ENCODE data around the gene BANP. TPM values are rescaled to one million over a fixed set of nuclear protein-coding genes. Genes with fewer than 3 reads are reported as not detected.
"Not testable (repeated sequence)": the region's sequence is repeated elsewhere in the genome, so short reads cannot be mapped to it uniquely, and the experiment has no call there.

The BANP gene
- total RNA-seq, 1 donor from 2014 or later: 44.0 TPM

DNA sequence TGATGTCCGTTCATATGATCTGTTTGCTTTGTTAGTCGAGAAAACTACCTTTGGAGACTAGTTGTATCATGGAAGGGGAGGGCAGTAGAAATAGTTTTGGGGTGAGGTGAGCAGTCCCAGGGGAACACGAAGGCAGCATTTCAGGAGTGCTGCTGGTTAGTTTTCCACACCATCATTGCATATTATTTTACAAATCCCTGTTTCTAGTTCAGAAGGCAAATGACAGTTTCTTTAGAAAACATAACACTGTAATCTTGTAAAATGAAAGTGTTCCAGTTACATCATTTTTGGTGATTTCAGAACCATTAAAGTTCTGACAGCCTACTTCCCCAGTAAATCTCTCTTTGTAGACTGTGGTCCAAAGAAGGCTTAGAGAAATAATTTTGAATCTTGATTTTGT, 25.4 kb downstream of the BANP start:
- intact Hi-C loops (cut with DNase I): no loop called here
- Histone ChIP-seq H3K36me3 (peaks cover 0 to 16% of the 10 kb centered on the region in 2 donors), H3K27me3 (no peaks in the 10 kb centered on the region), H3K4me3 (no peak overlapping the region), H3K4me1 (no peaks in the 10 kb centered on the region), H3K9me3 (peaks cover 6% of the 10 kb centered on the region), H3K27ac (no peak overlapping the region)
- TF ChIP-seq POLR2AphosphoS5 (IDR thresholded peaks at IDR 0.05; ENCODE audit: insufficient read depth in 1 of 2, low read depth in 1 of 2) (no peak), POLR2A (IDR thresholded peaks at IDR 0.05) (no peak)
- TF ChIP-seq, protein P1, sequence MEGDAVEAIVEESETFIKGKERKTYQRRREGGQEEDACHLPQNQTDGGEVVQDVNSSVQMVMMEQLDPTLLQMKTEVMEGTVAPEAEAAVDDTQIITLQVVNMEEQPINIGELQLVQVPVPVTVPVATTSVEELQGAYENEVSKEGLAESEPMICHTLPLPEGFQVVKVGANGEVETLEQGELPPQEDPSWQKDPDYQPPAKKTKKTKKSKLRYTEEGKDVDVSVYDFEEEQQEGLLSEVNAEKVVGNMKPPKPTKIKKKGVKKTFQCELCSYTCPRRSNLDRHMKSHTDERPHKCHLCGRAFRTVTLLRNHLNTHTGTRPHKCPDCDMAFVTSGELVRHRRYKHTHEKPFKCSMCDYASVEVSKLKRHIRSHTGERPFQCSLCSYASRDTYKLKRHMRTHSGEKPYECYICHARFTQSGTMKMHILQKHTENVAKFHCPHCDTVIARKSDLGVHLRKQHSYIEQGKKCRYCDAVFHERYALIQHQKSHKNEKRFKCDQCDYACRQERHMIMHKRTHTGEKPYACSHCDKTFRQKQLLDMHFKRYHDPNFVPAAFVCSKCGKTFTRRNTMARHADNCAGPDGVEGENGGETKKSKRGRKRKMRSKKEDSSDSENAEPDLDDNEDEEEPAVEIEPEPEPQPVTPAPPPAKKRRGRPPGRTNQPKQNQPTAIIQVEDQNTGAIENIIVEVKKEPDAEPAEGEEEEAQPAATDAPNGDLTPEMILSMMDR (IDR thresholded peaks at IDR 0.05): no peak
- no peak for DNase-seq (ENCODE audit: extremely low spot score in 2 of 2)

DNA sequence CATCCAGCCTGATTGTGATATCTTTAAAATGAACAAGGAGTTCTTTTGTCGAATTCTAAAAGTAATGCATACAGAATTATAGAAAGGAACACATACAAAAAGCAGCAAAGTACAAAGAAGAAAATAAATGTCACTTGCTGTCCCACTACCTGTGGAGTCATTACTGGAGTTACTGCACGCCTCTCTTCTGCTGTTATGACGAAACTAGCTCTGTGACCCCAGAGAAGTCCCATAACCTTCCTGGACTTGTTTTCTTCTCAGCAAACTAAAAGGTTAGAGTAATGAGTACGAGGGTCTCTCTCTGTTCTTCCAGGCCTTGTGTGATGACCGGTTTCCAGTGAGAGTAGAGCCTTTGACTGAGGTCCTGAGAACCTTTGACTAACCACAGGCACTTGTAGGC, 26.9 kb downstream of the BANP start:
- no peak for DNase-seq (ENCODE audit: extremely low spot score in 2 of 2)
- Histone ChIP-seq H3K4me1 (no peaks in the 10 kb centered on the region), H3K27ac (no peak overlapping the region), H3K36me3 (peaks cover 0 to 20% of the 10 kb centered on the region in 2 donors), H3K9me3 (no peaks in the 10 kb centered on the region), H3K27me3 (no peaks in the 10 kb centered on the region), H3K4me3 (no peak overlapping the region)
- intact Hi-C loops (cut with DNase I): no loop called here
- no peak for TF ChIP-seq POLR2A (IDR thresholded peaks at IDR 0.05)
- no peak for TF ChIP-seq POLR2AphosphoS5 (IDR thresholded peaks at IDR 0.05; ENCODE audit: insufficient read depth in 1 of 2, low read depth in 1 of 2)
- TF ChIP-seq, protein P1 (IDR thresholded peaks at IDR 0.05): no peak

DNA sequence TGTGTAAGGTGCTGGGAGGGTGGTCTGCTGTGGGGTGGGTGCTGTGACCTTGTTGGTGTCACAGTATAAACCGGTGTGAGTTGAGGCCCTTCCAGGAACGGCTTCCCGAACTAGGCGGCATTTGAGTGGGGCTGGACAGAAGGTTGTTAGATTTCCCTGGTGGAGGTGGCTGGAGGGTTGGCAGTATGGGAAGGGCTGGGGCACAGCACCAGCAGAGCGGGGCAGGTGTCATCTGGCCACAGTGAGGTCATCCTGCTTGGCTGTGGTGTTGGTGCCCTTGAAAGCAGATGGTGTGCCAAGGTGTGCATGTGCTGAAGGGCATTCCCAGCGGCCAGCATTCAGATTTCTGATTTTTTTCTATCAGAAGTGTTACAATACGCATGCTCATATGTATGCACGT, 28.1 kb downstream of the BANP start:
- H3K27ac ChIP-seq: no peak overlapping the region
- peaks cover 0 to 20% of the 10 kb centered on the region in 2 donors for H3K36me3 ChIP-seq
- intact Hi-C loops (cut with DNase I): no loop called here

DNA sequence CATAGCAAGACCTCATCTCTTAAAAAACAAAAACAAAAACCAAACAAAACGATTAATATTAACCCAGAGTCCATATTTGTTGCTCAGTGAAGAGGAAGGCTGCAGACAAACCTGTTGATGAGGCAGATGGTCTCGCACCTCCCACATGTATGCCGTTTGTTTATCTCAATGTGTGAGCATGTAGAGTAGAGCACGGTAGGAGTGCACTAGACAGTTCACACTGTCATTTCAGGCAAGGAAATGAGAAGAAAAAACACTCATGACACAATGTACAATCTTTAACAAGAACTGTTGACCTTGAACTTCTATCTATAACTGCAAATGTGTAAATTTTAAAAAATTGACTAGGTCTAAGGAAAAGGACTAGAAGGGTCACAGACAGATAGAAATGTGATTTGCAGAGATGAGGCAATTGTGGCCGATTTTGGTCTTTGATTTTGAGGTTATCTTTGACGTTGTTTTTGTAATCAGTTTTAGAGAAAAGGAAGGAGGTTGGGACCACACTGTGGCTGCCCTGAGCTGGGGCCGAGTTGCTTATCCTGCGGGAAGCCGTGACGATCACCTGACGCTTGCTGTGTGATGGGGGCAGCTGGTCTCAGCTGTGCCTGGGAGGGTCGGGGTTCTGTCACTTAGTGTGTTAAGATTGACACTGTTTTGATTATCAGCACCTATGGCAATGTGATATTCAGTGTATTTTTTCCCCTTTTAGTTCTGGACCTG, 28.8 kb downstream of the BANP start:
- H3K36me3 ChIP-seq: peaks cover 0 to 20% of the 10 kb centered on the region in 2 donors
- H3K27me3 ChIP-seq; H3K27ac ChIP-seq; DNase-seq (ENCODE audit: extremely low spot score in 2 of 2); intact Hi-C loops (cut with DNase I); H3K9me3 ChIP-seq; H3K4me1 ChIP-seq; H3K4me3 ChIP-seq: not testable (repeated sequence)

More for the DNA sequence above, 28.1 kb downstream of the BANP start:
- Histone ChIP-seq H3K27me3 (no peaks in the 10 kb centered on the region), H3K9me3 (no peaks in the 10 kb centered on the region), H3K4me1 (no peaks in the 10 kb centered on the region), H3K4me3 (no peak overlapping the region)
- TF ChIP-seq, protein P1 (IDR thresholded peaks at IDR 0.05): no peak
- TF ChIP-seq POLR2A (IDR thresholded peaks at IDR 0.05): no peak
- TF ChIP-seq POLR2AphosphoS5 (IDR thresholded peaks at IDR 0.05; ENCODE audit: insufficient read depth in 1 of 2, low read depth in 1 of 2): no peak
- no peak for DNase-seq (ENCODE audit: extremely low spot score in 2 of 2)

DNA sequence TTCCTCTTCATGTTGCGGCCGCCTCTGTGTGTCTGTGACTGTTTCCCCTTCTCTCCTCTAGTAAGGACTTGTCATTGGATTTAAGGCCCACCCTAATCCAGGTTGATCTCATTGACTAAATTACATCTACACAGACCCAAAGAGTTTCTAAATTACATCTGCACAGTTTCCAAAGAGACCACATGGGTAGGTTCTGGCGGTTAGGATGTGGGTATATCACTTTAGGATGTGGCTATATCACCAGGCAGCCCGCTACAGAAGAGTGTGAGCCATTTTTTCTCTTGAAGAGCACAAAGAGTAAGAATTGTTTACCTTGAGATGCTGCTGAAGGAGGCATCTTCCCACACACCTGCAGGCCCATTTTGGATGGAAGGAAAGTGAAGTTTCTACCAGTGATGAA, 30.1 kb downstream of the BANP start:
- intact Hi-C loops (cut with DNase I); H3K27ac ChIP-seq; H3K9me3 ChIP-seq; H3K27me3 ChIP-seq; H3K4me3 ChIP-seq; DNase-seq (ENCODE audit: extremely low spot score in 2 of 2); H3K4me1 ChIP-seq: not testable (repeated sequence)
- peaks cover 0 to 16% of the 10 kb centered on the region in 2 donors for H3K36me3 ChIP-seq

DNA sequence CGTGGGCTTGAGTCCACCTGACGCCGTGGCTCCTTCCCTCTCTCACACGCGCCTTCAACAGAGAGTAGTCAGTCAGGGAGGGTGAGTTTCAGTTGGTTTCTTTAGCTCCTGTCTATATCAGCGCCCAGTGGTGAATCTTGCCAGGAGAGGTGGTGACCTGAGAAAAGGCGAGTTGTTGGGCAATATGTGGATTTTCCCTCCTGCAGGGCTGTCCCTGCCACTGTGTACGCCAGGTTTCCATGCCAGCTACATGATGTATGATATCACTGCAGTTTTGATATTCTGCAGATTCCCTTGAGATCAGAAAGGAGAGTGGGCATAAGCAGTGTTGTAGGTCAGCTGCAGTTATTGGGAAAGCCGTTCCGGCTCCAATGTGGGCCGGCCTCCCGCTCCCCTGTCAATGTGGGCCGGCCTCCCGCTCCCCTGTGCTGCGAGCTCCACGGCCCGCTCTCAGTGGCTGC, 31.4 kb downstream of the BANP start:
- Histone ChIP-seq H3K4me1 (no peaks in the 10 kb centered on the region), H3K36me3 (peaks cover 0 to 16% of the 10 kb centered on the region in 2 donors), H3K4me3 (no peak overlapping the region), H3K27me3 (no peaks in the 10 kb centered on the region), H3K27ac (no peak overlapping the region), H3K9me3 (no peaks in the 10 kb centered on the region)
- TF ChIP-seq, protein P1 (IDR thresholded peaks at IDR 0.05): no peak
- TF ChIP-seq POLR2AphosphoS5 (IDR thresholded peaks at IDR 0.05; ENCODE audit: insufficient read depth in 1 of 2, low read depth in 1 of 2) (no peak), POLR2A (IDR thresholded peaks at IDR 0.05) (no peak)
- no peak for DNase-seq (ENCODE audit: extremely low spot score in 2 of 2)
- intact Hi-C loops (cut with DNase I): no loop called here

DNA sequence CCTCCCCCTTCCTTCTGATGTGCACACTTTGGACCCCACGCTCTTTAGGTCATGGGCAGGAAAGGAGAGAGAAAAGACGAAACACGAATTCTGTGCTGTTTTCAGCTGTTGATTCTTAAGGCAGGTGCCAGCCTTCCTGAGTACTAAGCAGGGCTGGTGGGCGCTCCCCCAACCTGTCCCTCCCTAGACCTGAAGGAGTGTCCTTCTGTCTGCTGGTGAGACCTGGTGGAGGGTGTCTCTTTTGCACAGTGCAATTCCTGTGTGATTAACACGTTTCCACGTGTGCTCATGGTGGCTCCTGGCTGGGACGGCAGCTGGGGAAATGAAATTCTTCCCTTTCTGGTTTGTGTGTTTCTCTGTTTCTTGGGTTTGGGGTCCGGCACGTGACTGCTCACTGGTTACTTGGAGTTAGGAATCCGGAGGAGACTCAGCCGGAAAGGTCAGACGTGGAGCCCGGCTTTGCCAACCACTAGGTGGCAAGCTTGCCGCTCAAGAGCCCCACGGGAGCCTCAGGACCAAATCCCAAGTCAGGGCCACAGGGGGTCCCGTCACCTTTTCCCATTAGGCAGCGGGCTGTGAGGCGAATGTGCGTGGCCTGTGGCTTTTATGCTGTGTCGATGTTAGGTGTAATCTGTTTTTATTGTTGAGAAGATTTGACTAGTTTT, 32.0 kb downstream of the BANP start:
- H3K4me3 ChIP-seq; H3K4me1 ChIP-seq; H3K9me3 ChIP-seq; H3K27me3 ChIP-seq; intact Hi-C loops (cut with DNase I); H3K27ac ChIP-seq; DNase-seq (ENCODE audit: extremely low spot score in 2 of 2): not testable (repeated sequence)
- H3K36me3 ChIP-seq: peaks cover 0 to 10% of the 10 kb centered on the region in 2 donors

DNA sequence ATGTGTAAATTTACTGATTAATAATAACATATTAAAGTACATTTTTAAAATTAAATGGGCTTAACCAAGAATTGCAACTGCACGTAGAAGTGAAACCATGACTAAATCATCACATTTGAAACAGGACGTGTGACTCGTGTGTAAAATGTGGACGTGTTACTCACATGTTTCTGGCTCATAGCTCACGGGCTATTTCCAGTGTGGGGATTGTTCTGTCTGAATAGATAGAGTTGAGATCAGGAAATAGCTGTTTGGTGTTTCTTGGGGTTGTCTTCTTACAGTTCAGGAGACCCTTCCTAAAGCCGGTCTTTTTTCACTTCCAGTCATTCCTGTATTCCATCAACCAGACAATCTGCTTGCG, 32.5 kb downstream of the BANP start:
- H3K27ac ChIP-seq; H3K4me3 ChIP-seq; H3K4me1 ChIP-seq; H3K9me3 ChIP-seq; H3K27me3 ChIP-seq; intact Hi-C loops (cut with DNase I); DNase-seq (ENCODE audit: extremely low spot score in 2 of 2); H3K36me3 ChIP-seq: not testable (repeated sequence)
